ENCODE data around the gene PLIN5. TPM values are rescaled to one million over a fixed set of nuclear protein-coding genes. Genes with fewer than 3 reads are reported as not detected.

The PLIN5 gene
- polyA plus RNA-seq, 1 donor (not counting 4 experiments of a cell fraction or from before 2014, with no cell fraction given) = not detected

DNA sequence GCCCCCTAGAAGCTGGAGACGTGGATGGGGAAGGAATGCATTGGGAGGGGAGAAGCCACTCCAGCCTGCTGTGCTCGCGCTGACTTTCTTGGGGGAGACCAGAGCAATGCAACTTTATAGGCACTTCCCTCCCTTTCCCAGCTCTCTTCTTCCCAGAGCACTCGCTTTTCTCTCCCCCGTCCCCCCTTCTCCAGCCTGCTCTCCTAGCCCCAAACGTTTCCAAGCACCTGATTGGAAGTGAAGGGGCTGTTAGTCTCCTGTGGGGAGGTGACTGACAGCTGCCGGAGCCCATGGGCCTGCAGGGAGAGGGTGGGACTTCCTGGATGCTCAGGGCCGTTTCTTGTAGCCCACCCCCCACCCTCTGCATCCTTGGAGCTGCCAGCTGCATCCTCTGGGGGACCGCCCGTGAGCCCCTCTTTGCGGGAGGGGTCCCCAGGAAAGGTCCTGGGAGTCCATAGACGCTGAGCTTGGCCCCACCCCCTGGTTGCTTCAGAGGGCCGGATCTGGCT, 60.5 kb downstream of the PLIN5 start:
- FAIRE-seq = no peak
- DNase-seq (ENCODE audit: low read depth, low spot score) = no peak
- H2AFZ ChIP-seq (ENCODE audit: control insufficient read depth, low read length) = no peak overlapping the region
- H4K20me1 ChIP-seq (ENCODE audit: control insufficient read depth, extremely low read depth, insufficient read depth, low read length) = no peaks in the 10 kb centered on the region
- H3K4me2 ChIP-seq (ENCODE audit: control insufficient read depth, extremely low read depth, insufficient read depth, low read depth, low read length) = peak overlapping the region; percentile 44
- no peak overlapping the region for H3K4me3 ChIP-seq (ENCODE audit: control insufficient read depth in 2 of 3, extremely low read depth in 1 of 3, insufficient read depth in 2 of 3, low read depth in 1 of 3, low read length in 3 of 3)
- H3K9me1 ChIP-seq (ENCODE audit: control insufficient read depth, extremely low read depth, insufficient read depth, low read length) = no peaks in the 10 kb centered on the region
- peaks cover 8% of the 10 kb centered on the region for H3K4me1 ChIP-seq (ENCODE audit: control insufficient read depth, extremely low read depth, insufficient read depth, low read length)
- no peak for TF ChIP-seq EZH2 (IDR thresholded peaks at IDR 0.05; ENCODE audit: low read length)
- TF ChIP-seq, protein P1, sequence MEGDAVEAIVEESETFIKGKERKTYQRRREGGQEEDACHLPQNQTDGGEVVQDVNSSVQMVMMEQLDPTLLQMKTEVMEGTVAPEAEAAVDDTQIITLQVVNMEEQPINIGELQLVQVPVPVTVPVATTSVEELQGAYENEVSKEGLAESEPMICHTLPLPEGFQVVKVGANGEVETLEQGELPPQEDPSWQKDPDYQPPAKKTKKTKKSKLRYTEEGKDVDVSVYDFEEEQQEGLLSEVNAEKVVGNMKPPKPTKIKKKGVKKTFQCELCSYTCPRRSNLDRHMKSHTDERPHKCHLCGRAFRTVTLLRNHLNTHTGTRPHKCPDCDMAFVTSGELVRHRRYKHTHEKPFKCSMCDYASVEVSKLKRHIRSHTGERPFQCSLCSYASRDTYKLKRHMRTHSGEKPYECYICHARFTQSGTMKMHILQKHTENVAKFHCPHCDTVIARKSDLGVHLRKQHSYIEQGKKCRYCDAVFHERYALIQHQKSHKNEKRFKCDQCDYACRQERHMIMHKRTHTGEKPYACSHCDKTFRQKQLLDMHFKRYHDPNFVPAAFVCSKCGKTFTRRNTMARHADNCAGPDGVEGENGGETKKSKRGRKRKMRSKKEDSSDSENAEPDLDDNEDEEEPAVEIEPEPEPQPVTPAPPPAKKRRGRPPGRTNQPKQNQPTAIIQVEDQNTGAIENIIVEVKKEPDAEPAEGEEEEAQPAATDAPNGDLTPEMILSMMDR (optimal IDR thresholded peaks at IDR 0.05 in 1 of 3, IDR thresholded peaks at IDR 0.05 in 1 of 3, conservative IDR thresholded peaks at IDR 0.05 in 1 of 3; ENCODE audit: extremely low read depth in 1 of 3, insufficient read depth in 2 of 3, low read length in 3 of 3) = no peak
- dilution Hi-C loops (cut with MboI; ENCODE audit: extremely low pct_ligation_motif_present, low sequenced_read_pairs) = no loop called here
- H3K9me3 ChIP-seq (ENCODE audit: control insufficient read depth, low read depth, low read length) = no peaks in the 10 kb centered on the region
- H3K9ac ChIP-seq (ENCODE audit: control insufficient read depth, extremely low read depth, insufficient read depth, low read length) = peak overlapping the region; percentile 3
- H3K36me3 ChIP-seq (ENCODE audit: control insufficient read depth in 2 of 2, extremely low read depth in 1 of 2, insufficient read depth in 2 of 2, low read length in 2 of 2) = peaks cover 4 to 15% of the 10 kb centered on the region in 2 experiments
- H3K27ac ChIP-seq (ENCODE audit: control insufficient read depth, insufficient read depth, low read length) = no peak overlapping the region
- peaks cover 27% of the 10 kb centered on the region for H3K79me2 ChIP-seq (ENCODE audit: control insufficient read depth, insufficient read depth, low read length)
- H3K27me3 ChIP-seq (ENCODE audit: control insufficient read depth, extremely low read depth, insufficient read depth, low read length) = no peaks in the 10 kb centered on the region

DNA sequence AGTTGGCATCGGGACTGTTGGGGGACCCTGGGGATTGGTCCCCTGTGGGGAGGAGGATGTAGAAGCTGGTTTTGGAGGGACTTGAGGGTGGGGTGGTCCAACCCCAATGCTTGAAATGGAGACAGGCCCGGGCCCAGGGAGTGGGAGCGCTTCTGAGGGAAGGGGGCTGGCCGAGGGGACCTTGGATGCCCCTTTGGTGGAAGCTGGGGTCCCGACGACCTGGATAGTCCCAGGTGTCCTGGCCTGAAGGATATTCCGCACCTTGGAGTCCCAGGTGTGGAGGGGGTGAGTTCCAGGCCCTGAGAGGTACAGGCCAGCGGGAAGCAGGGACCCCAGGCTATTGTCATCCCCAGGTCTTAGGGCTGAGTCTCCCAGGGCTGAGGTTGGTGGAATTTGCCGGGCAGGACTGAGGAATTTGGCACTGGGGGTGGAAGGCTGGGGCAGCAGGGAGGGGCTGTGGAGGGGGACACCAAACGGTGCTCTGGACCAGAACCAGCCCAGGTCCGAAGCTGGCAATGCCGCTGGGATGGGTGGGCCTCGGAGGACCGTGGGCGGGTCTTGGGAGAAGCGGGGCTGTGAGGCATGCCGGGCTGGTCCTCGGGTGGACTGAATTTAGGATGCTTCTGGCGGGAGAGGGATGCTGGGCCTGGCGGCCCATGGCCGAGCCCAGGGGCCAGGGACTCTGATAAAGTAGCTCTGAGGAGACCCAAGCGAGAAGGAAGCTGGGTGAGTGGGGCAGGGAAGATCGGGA, 61.1 kb downstream of the PLIN5 start:
- H3K4me3 ChIP-seq (ENCODE audit: control insufficient read depth in 2 of 3, extremely low read depth in 1 of 3, insufficient read depth in 2 of 3, low read depth in 1 of 3, low read length in 3 of 3) = peak overlapping the region in 1 of 3 experiments; percentile 88
- H2AFZ ChIP-seq (ENCODE audit: control insufficient read depth, low read length) = no peak overlapping the region
- TF ChIP-seq EZH2 (IDR thresholded peaks at IDR 0.05; ENCODE audit: low read length) = no peak
- TF ChIP-seq, protein P1 (optimal IDR thresholded peaks at IDR 0.05 in 1 of 3, IDR thresholded peaks at IDR 0.05 in 1 of 3, conservative IDR thresholded peaks at IDR 0.05 in 1 of 3; ENCODE audit: extremely low read depth in 1 of 3, insufficient read depth in 2 of 3, low read length in 3 of 3) = no peak
- dilution Hi-C loops (cut with MboI; ENCODE audit: extremely low pct_ligation_motif_present, low sequenced_read_pairs) = no loop called here
- FAIRE-seq (no peak), DNase-seq (ENCODE audit: low read depth, low spot score) (no peak)
- peak overlapping the region; percentile 29 for H3K9ac ChIP-seq (ENCODE audit: control insufficient read depth, extremely low read depth, insufficient read depth, low read length)
- no peaks in the 10 kb centered on the region for H4K20me1 ChIP-seq (ENCODE audit: control insufficient read depth, extremely low read depth, insufficient read depth, low read length)
- H3K36me3 ChIP-seq (ENCODE audit: control insufficient read depth in 2 of 2, extremely low read depth in 1 of 2, insufficient read depth in 2 of 2, low read length in 2 of 2) = peaks cover 4 to 15% of the 10 kb centered on the region in 2 experiments
- H3K4me1 ChIP-seq (ENCODE audit: control insufficient read depth, extremely low read depth, insufficient read depth, low read length) = peaks cover 8% of the 10 kb centered on the region
- H3K27me3 ChIP-seq (ENCODE audit: control insufficient read depth, extremely low read depth, insufficient read depth, low read length) = no peaks in the 10 kb centered on the region
- H3K9me1 ChIP-seq (ENCODE audit: control insufficient read depth, extremely low read depth, insufficient read depth, low read length) = no peaks in the 10 kb centered on the region
- peaks cover 27% of the 10 kb centered on the region for H3K79me2 ChIP-seq (ENCODE audit: control insufficient read depth, insufficient read depth, low read length)
- no peaks in the 10 kb centered on the region for H3K9me3 ChIP-seq (ENCODE audit: control insufficient read depth, low read depth, low read length)
- no peak overlapping the region for H3K27ac ChIP-seq (ENCODE audit: control insufficient read depth, insufficient read depth, low read length)
- H3K4me2 ChIP-seq (ENCODE audit: control insufficient read depth, extremely low read depth, insufficient read depth, low read depth, low read length) = peak overlapping the region; percentile 50

All from keratinocyte (primary cell).